ENCODE measurements around the gene ABHD11.
"Not testable (repeated sequence)": the region's sequence is repeated elsewhere in the genome, so short reads cannot be mapped to it uniquely, and the experiment has no call there.

Gene ABHD11

GRCh38 chr7:73738612-73739386 is at the start of gene ABHD11:
Gene ABHD11 (minus strand): TSS chr7:73738802. CDS start chr7:73738770, 32 bp downstream.
- peak; percentile 98 to 99 for DNase-seq

- DNase-seq: not testable (repeated sequence)
Measured at GRCh38 chr7:73787786-73788048, 49.1 kb upstream of the ABHD11 start.

GRCh38 chr7:73786588-73786987 is 48.0 kb upstream of the ABHD11 start:
- DNase-seq: no peak

- no peak for DNase-seq
Measured at GRCh38 chr7:73779517-73779916, 40.9 kb upstream of the ABHD11 start.

GRCh38 chr7:73778801-73779389 is 40.3 kb upstream of the ABHD11 start:
- DNase-seq: no peak

GRCh38 chr7:73774923-73775322 is 36.3 kb upstream of the ABHD11 start:
- DNase-seq: no peak

GRCh38 chr7:73773700-73774517 is 35.3 kb upstream of the ABHD11 start:
- no peak for DNase-seq

- DNase-seq: no peak
Measured at GRCh38 chr7:73770860-73771670, 32.5 kb upstream of the ABHD11 start.

- peak in 1 of 2 donors; percentile 4 for DNase-seq
Measured at GRCh38 chr7:73770002-73770859, 31.6 kb upstream of the ABHD11 start, which contains the start of gene CLDN3. Gene CLDN3 (minus strand): TSS chr7:73770270. CDS start chr7:73770049, 221 bp downstream.

- DNase-seq: no peak
Measured at GRCh38 chr7:73769481-73770001, 30.9 kb upstream of the ABHD11 start.

- DNase-seq: no peak
Measured at GRCh38 chr7:73768641-73769480, 30.3 kb upstream of the ABHD11 start.

GRCh38 chr7:73766556-73767229 is 28.1 kb upstream of the ABHD11 start:
- DNase-seq: no peak

- no peak for DNase-seq
Measured at GRCh38 chr7:73762659-73762999, 24.0 kb upstream of the ABHD11 start.

GRCh38 chr7:73761854-73762658 is 23.5 kb upstream of the ABHD11 start:
- DNase-seq: no peak

- DNase-seq: no peak
Measured at GRCh38 chr7:73758581-73759138, 20.1 kb upstream of the ABHD11 start.

GRCh38 chr7:73749931-73750776 is 11.6 kb upstream of the ABHD11 start:
- no peak for DNase-seq

- DNase-seq: no peak
Measured at GRCh38 chr7:73746378-73746777, 7.8 kb upstream of the ABHD11 start.
